ENCODE measurements around the gene NFE2L3. TPM values are rescaled to one million over a fixed set of nuclear protein-coding genes. Genes with fewer than 3 reads are reported as not detected.

NFE2L3 gene
- total and polyA plus RNA-seq, 9 of the 15 experiments (the other 6 are each of a cell fraction or from before 2014, with no cell fraction given): 2.9 to 16.9 (median 12.4) TPM

GRCh38 chr7:26135551-26135950, 16.4 kb upstream of the NFE2L3 start:
- no peaks in the 10 kb centered on the region for H3K9me3 ChIP-seq (replicated peaks; ENCODE audit: control insufficient read depth, insufficient read depth, low read depth, low read length)
- POLR2A ChIA-PET: interaction anchor here (0.7 to 1.7 kb wide), 2 partner anchors 8 to 18 kb away, joined by 3 to 6 read pairs; no protein-coding TSS in a partner anchor
- TF ChIP-seq L3MBTL2 (IDR thresholded peaks at IDR 0.05) (no peak), ZNF780A (CRISPR knock-in tag; IDR thresholded peaks at IDR 0.05) (no peak), CTBP1 (IDR thresholded peaks at IDR 0.05; ENCODE audit: borderline replicate concordance) (no peak), ZNF354B (CRISPR knock-in tag; IDR thresholded peaks at IDR 0.05) (no peak), BACH1 (tag; IDR thresholded peaks at IDR 0.05) (no peak), MLLT1 (IDR thresholded peaks at IDR 0.05) (no peak), ZNF655 (CRISPR knock-in tag; IDR thresholded peaks at IDR 0.05) (no peak), ZNF274 (IDR thresholded peaks at IDR 0.05; ENCODE audit: borderline replicate concordance, low read depth, low read length) (no peak), ZMIZ1 (IDR thresholded peaks at IDR 0.05; ENCODE audit: low read depth in 2 of 2, low read length in 2 of 2) (no peak), TAF1 (IDR thresholded peaks at IDR 0.05; ENCODE audit: control insufficient read depth, extremely low read depth, insufficient read depth, low read length, severe bottlenecking) (no peak), POLR3G (IDR thresholded peaks at IDR 0.05; ENCODE audit: extremely low read depth, insufficient read length, insufficient replicate concordance) (no peak), JUND (IDR thresholded peaks at IDR 0.05; ENCODE audit: borderline replicate concordance, low read depth, low read length) (no peak), JUND (tag; IDR thresholded peaks at IDR 0.05; ENCODE audit: borderline replicate concordance, low read depth, low read length) (no peak), ARID3B (CRISPR knock-in tag; IDR thresholded peaks at IDR 0.05; ENCODE audit: borderline replicate concordance) (no peak), BDP1 (IDR thresholded peaks at IDR 0.05; ENCODE audit: insufficient read depth, insufficient read length) (no peak)
- ATAC-seq (no peak), DNase-seq (ENCODE audit: extremely low read depth in 1 of 4, low spot score in 3 of 4) (no peak), FAIRE-seq (no peak)
- no peak overlapping the region for H3K27ac ChIP-seq (ENCODE audit: extremely low read depth, low read depth, low read length)
- peaks cover 0 to 3% of the 10 kb centered on the region in 2 experiments; a peak in 1 of 5 replicates for H3K4me1 ChIP-seq (replicated peaks in 1 of 2; ENCODE audit: control insufficient read depth in 2 of 2, insufficient read depth in 2 of 2, low read length in 2 of 2)
- no peaks in the 10 kb centered on the region for H3K79me2 ChIP-seq (ENCODE audit: control insufficient read depth, insufficient read depth, low read length)
- BruUV-seq (replicated peaks): no TSS peak
- no peak overlapping the region for H3K4me3 ChIP-seq
- peaks cover 22 to 27% of the 10 kb centered on the region in 2 experiments; a peak in 4 of 5 replicates for H3K27me3 ChIP-seq (ENCODE audit: control insufficient read depth in 2 of 2, insufficient read depth in 2 of 2, low read length in 2 of 2)
- in situ Hi-C loops (cut with MboI) (no loop called here), intact Hi-C loops (cut with micrococcal nuclease) (no loop called here)
- H2AFZ ChIP-seq (ENCODE audit: low read depth, low read length): no peak overlapping the region
- WGBS (ENCODE audit: insufficient coverage, low coverage, missing lambda C conversion rate): 11% methylated on average over 1 of the region's 1 CpG
- H3K9me1 ChIP-seq (ENCODE audit: control insufficient read depth, insufficient read depth, low read length): no peaks in the 10 kb centered on the region
- no peak overlapping the region for H3K9ac ChIP-seq (ENCODE audit: insufficient read depth in 1 of 2, low read depth in 2 of 2, low read length in 2 of 2)
- H4K20me1 ChIP-seq (replicated peaks; ENCODE audit: control insufficient read depth, insufficient read depth, low read length): no peaks in the 10 kb centered on the region
- H3K36me3 ChIP-seq (ENCODE audit: control insufficient read depth, insufficient read depth, low read length): no peaks in the 10 kb centered on the region
- H3K4me2 ChIP-seq (ENCODE audit: insufficient read depth, low read length): no peak overlapping the region
- CTCF ChIA-PET (ENCODE audit: low intra/inter-chr PET ratio): no interaction called here
